Uterus (tissue), 4 donors: ENCODE data around the gene KRT79. TPM values are rescaled to one million over a fixed set of nuclear protein-coding genes. Genes with fewer than 3 reads are reported as not detected.
"Not testable (repeated sequence)": the region's sequence is repeated elsewhere in the genome, so short reads cannot be mapped to it uniquely, and the experiment has no call there.

ENCODE experiments used
- DNase-seq, 2 donors: peaks; one replicate each; pipeline ENCODE4 v3.0.0-alpha.2; 2019 to 2020
- H3K27ac ChIP-seq, 2 donors: fragments of 200-600 bp; sonication (generic); 1 replicate in 1 of 2; 2 replicates in 1 of 2; pipeline ENCODE4 v1.5.1; 2016 to 2018
- H3K27me3 ChIP-seq, 2 donors: fragments of 200-600 bp; sonication (generic); one replicate each; pipeline ENCODE4 v1.5.1; 2018 to 2019; ENCODE audit warnings: control low read depth in 1 of 2
- H3K36me3 ChIP-seq, 2 donors: fragments of 200-600 bp; sonication (generic); one replicate each; pipeline ENCODE4 v1.5.1; 2019; ENCODE audit warnings: control low read depth in 1 of 2
- H3K4me1 ChIP-seq, 2 donors: fragments of 200-600 bp; sonication (generic); one replicate each; pipeline ENCODE4 v1.5.1; 2018 to 2019; ENCODE audit warnings: control low read depth in 1 of 2
- H3K4me3 ChIP-seq, 2 donors: fragments of 200-600 bp; sonication (generic); 1 replicate in 1 of 2; 2 replicates in 1 of 2; pipeline ENCODE4 v1.5.1; 2018 to 2019; ENCODE audit warnings: mild to moderate bottlenecking in 1 of 2
- H3K9me3 ChIP-seq, 2 donors: fragments of 200-600 bp; sonication (generic); one replicate each; pipeline ENCODE4 v1.5.1; 2019; ENCODE audit warnings: control low read depth in 1 of 2
- CTCF ChIP-seq, 4 experiments: fragments of 200-600 bp in 2 of 4; fragments of 450-650 bp in 2 of 4; sonication (generic) in 2 of 4; IDR thresholded peaks; one replicate each; pipeline ENCODE4 v1.5.1; 2016 to 2019; ENCODE audit warnings: antibody characterized with exemption in 4 of 4, mild to moderate bottlenecking in 2 of 4, moderate library complexity in 1 of 4
- POLR2A ChIP-seq, 2 donors: fragments of 450-650 bp; IDR thresholded peaks; one replicate each; pipeline ENCODE4 v1.6.1; 2016; ENCODE audit warnings: antibody characterized with exemption in 2 of 2, mild to moderate bottlenecking in 1 of 2, moderate library complexity in 1 of 2
- intact Hi-C: fragments of 100-400 bp; cut with DNase I; formaldehyde crosslinking; loops from one replicate; pipeline ENCODE4 v1.15.1; 2023; ENCODE audit warnings: low total_unique reads
- total RNA-seq, 4 donors: library from RNA; depleted of rRNA in 3 of 4; stranded (reverse); fragments of >200 nt in 3 of 4; gene quantifications; one replicate each; pipeline versions ENCODE4 v1.1.0 to v1.2.4, GENCODE V29; 2014 to 2023
- donor health status: DM: yes; HTN: yes; CAD: no.

The KRT79 gene
- total RNA-seq, 4 donors from 2014 or later, result not detected

DNA sequence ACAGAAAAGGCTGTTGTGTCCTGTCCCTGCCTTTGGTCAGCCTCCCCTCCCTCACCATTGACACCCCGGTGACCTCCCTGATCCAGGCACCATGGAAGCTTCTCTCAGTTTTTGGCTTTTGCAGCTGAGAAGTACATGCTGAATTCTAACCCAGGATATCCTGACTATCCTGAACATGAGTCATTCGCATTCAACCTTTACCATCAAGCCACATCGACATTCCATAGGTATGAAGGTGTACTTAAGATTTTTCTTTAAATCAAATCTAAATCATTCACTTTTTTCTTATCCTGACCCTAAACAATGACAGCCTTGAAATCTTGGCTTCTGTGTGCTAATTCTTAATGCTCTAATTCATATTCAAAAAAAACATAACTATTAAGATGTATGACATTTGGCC lies 23.4 kb upstream of the KRT79 start:
- TF ChIP-seq POLR2A (IDR thresholded peaks at IDR 0.05), result no peak
- TF ChIP-seq CTCF (IDR thresholded peaks at IDR 0.05), result no peak
- Histone ChIP-seq H3K4me3 (no peak overlapping the region), H3K36me3 (no peaks in the 10 kb centered on the region), H3K27ac (no peak overlapping the region), H3K4me1 (no peaks in the 10 kb centered on the region), H3K9me3 (no peaks in the 10 kb centered on the region), H3K27me3 (no peaks in the 10 kb centered on the region)
- intact Hi-C loops, result no loop called here
- DNase-seq, result no peak

- no peaks in the 10 kb centered on the region for H3K9me3 ChIP-seq
- H3K27ac ChIP-seq, result no peak overlapping the region
- intact Hi-C loops, result no loop called here
- H3K4me1 ChIP-seq, result no peaks in the 10 kb centered on the region
- no peaks in the 10 kb centered on the region for H3K36me3 ChIP-seq
- no peak overlapping the region for H3K4me3 ChIP-seq
- DNase-seq, result no peak
- TF ChIP-seq CTCF (IDR thresholded peaks at IDR 0.05) (no peak), POLR2A (IDR thresholded peaks at IDR 0.05) (no peak)
- no peaks in the 10 kb centered on the region for H3K27me3 ChIP-seq
Measured at GRCh38 chr12:52856787-52857186, 22.7 kb upstream of the KRT79 start.

DNA sequence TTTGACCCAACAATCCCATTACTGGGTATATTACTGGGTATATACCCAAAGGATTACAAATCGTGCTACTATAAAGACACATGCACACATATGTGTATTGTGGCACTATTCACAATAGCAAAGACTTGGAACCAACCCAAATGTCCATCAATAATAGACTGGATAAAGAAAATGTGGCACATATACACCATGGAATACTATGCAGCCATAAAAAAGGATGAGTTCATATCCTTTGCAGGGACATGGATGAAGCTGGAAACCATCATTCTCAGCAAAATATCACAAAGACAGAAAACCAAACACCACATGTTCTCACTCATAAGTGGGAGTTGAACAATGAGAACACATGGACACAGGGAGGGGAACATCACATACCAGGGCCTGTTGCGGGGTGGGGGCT lies 22.0 kb upstream of the KRT79 start:
- H3K9me3 ChIP-seq, H3K4me3 ChIP-seq, H3K27ac ChIP-seq, DNase-seq, H3K27me3 ChIP-seq, intact Hi-C loops, H3K4me1 ChIP-seq, H3K36me3 ChIP-seq: not testable (repeated sequence)

DNA sequence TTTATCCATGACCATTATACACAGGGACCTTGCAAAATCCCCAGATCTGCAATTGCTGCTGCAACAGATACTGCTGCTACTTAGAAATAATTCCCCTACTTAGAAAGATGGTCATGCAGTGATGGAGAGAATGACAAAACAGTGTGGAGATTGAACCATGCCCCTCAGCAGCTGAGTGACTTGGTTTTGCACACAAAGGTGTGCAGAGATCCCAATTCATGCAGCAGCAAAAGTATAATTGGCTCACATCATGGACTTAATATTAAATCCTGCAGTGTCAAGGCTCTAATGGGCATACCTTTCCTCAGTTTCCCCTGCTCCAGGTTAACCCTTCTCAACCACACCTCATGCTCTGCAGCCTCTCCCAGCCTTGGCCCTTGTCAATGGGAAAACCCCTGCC lies 17.7 kb upstream of the KRT79 start:
- no peaks in the 10 kb centered on the region for H3K9me3 ChIP-seq
- no peak for TF ChIP-seq CTCF (IDR thresholded peaks at IDR 0.05)
- no peak for TF ChIP-seq POLR2A (IDR thresholded peaks at IDR 0.05)
- no peaks in the 10 kb centered on the region for H3K27me3 ChIP-seq
- no peak for DNase-seq
- intact Hi-C loops, result no loop called here
- no peak overlapping the region for H3K4me3 ChIP-seq
- H3K36me3 ChIP-seq, result no peaks in the 10 kb centered on the region
- H3K27ac ChIP-seq, result no peak overlapping the region
- H3K4me1 ChIP-seq, result no peaks in the 10 kb centered on the region

DNA sequence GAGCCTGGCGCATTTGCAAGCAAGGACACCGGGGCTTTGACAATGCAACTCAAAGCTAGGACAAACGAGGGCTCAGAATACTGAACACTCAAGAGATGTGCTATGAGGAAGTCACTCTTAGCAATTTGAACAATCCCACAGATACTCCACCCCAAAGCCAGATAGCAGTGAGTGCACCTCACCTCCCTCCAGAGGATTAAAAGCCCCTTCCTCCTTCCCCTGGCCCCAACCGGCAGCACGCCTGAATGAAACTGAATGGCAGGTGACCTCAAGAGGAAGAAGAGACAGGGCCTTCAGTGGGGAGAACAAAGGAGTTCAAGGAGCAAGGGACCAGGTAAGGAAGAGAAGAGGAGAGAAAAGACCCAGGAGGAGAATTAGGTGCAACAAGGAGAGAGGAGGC lies 16.6 kb upstream of the KRT79 start:
- no peaks in the 10 kb centered on the region for H3K36me3 ChIP-seq
- no peak for DNase-seq
- no peak overlapping the region for H3K4me3 ChIP-seq
- H3K4me1 ChIP-seq, result no peaks in the 10 kb centered on the region
- no peaks in the 10 kb centered on the region for H3K9me3 ChIP-seq
- no peak for TF ChIP-seq POLR2A (IDR thresholded peaks at IDR 0.05)
- TF ChIP-seq CTCF (IDR thresholded peaks at IDR 0.05), result no peak
- no peak overlapping the region for H3K27ac ChIP-seq
- intact Hi-C loops, result no loop called here
- no peaks in the 10 kb centered on the region for H3K27me3 ChIP-seq

GRCh38 chr12:52849511-52849910 lies 15.4 kb upstream of the KRT79 start:
- intact Hi-C loops, result no loop called here
- H3K9me3 ChIP-seq, result no peaks in the 10 kb centered on the region
- no peaks in the 10 kb centered on the region for H3K27me3 ChIP-seq
- no peak overlapping the region for H3K27ac ChIP-seq
- no peak for DNase-seq
- no peak overlapping the region for H3K4me3 ChIP-seq
- no peaks in the 10 kb centered on the region for H3K4me1 ChIP-seq
- H3K36me3 ChIP-seq, result no peaks in the 10 kb centered on the region
- TF ChIP-seq CTCF (IDR thresholded peaks at IDR 0.05) (no peak), POLR2A (IDR thresholded peaks at IDR 0.05) (no peak)
